Measurements from ENCODE around the gene CCDC50.

CCDC50 gene

GRCh38 chr3:191350396-191351090 lies 21.3 kb downstream of the CCDC50 start:
- no peak for DNase-seq (ENCODE audit: low spot score)

- no peak for DNase-seq (ENCODE audit: low spot score)
Observed at GRCh38 chr3:191352014-191352413, 22.8 kb downstream of the CCDC50 start.

GRCh38 chr3:191353022-191353777 lies 24.0 kb downstream of the CCDC50 start:
- DNase-seq (ENCODE audit: low spot score) = no peak

- no peak for DNase-seq (ENCODE audit: low spot score)
Observed at GRCh38 chr3:191355406-191355805, 26.2 kb downstream of the CCDC50 start.

- no peak for DNase-seq (ENCODE audit: low spot score)
Observed at GRCh38 chr3:191356631-191357439, 27.6 kb downstream of the CCDC50 start.

GRCh38 chr3:191357909-191358308 lies 28.7 kb downstream of the CCDC50 start:
- no peak for DNase-seq (ENCODE audit: low spot score)

- DNase-seq (ENCODE audit: low spot score) = no peak
Observed at GRCh38 chr3:191358929-191359328, 29.7 kb downstream of the CCDC50 start.

- no peak for DNase-seq (ENCODE audit: low spot score)
Observed at GRCh38 chr3:191360620-191361019, 31.4 kb downstream of the CCDC50 start.

- DNase-seq (ENCODE audit: low spot score) = no peak
Observed at GRCh38 chr3:191361456-191361855, 32.3 kb downstream of the CCDC50 start.

- no peak for DNase-seq (ENCODE audit: low spot score)
Observed at GRCh38 chr3:191362037-191362436, 32.8 kb downstream of the CCDC50 start.

- DNase-seq (ENCODE audit: low spot score) = no peak
Observed at GRCh38 chr3:191362524-191363090, 33.4 kb downstream of the CCDC50 start.

GRCh38 chr3:191363221-191363620 lies 34.0 kb downstream of the CCDC50 start:
- no peak for DNase-seq (ENCODE audit: low spot score)

GRCh38 chr3:191366675-191367074 lies 37.5 kb downstream of the CCDC50 start:
- no peak for DNase-seq (ENCODE audit: low spot score)

- DNase-seq (ENCODE audit: low spot score) = no peak
Observed at GRCh38 chr3:191368755-191369615, 39.8 kb downstream of the CCDC50 start.

GRCh38 chr3:191369616-191370010 lies 40.4 kb downstream of the CCDC50 start:
- no peak for DNase-seq (ENCODE audit: low spot score)

- no peak for DNase-seq (ENCODE audit: low spot score)
Observed at GRCh38 chr3:191372122-191372521, 42.9 kb downstream of the CCDC50 start.

- DNase-seq (ENCODE audit: low spot score) = no peak
Observed at GRCh38 chr3:191373327-191373726, 44.1 kb downstream of the CCDC50 start.

GRCh38 chr3:191376516-191377141 lies 47.4 kb downstream of the CCDC50 start:
- no peak for DNase-seq (ENCODE audit: low spot score)

- no peak for DNase-seq (ENCODE audit: low spot score)
Observed at GRCh38 chr3:191378142-191378812, 49.1 kb downstream of the CCDC50 start.

- DNase-seq (ENCODE audit: low spot score) = no peak
Observed at GRCh38 chr3:191379446-191379845, 50.3 kb downstream of the CCDC50 start.

Measured in D341Med (cell line).